ENCODE measurements around the gene REM2. TPM values are rescaled to one million over a fixed set of nuclear protein-coding genes. Genes with fewer than 3 reads are reported as not detected.

Gene REM2
- total RNA-seq, 1 experiment from 2014 or later, result 0.47 TPM

DNA sequence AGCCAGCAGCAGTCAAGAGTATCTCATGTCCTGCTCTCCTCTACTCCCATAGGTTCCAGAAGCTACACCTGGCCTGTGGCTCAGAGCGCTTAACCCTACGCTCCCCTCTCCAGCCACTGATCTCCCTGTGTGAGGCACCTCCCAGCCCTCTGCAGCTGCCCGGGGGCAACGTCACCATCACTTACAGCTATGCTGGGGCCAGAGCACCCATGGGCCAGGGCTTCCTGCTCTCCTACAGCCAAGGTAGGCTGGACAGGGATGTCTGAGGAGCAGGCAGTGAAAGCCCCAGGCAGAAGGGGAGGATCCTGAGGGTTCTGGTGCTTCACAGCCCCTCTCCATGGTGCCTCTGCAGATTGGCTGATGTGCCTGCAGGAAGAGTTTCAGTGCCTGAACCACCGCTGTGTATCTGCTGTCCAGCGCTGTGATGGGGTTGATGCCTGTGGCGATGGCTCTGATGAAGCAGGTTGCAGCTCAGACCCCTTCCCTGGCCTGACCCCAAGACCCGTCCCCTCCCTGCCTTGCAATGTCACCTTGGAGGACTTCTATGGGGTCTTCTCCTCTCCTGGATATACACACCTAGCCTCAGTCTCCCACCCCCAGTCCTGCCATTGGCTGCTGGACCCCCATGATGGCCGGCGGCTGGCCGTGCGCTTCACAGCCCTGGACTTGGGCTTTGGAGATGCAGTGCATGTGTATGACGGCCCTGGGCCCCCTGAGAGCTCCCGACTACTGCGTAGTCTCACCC, 7.8 kb upstream of the REM2 start:
- Histone ChIP-seq H3K27ac (ENCODE audit: low read depth, low read length) (no peak overlapping the region), H3K9me2 (ENCODE audit: insufficient read depth) (no peaks in the 10 kb centered on the region), H3K36me3 (ENCODE audit: control insufficient read depth in 1 of 2, insufficient read depth in 2 of 2, low read length in 2 of 2) (peaks cover 3% of the 10 kb centered on the region in 2 experiments; a peak in 1 of 4 replicates), H3K4me3 (replicated peaks in 1 of 2; ENCODE audit: low read depth in 1 of 2, low read length in 2 of 2) (no peak overlapping the region), H2AFZ (ENCODE audit: low read depth, low read length, poor library complexity, severe bottlenecking) (no peak overlapping the region), H3K9ac (ENCODE audit: low read length) (no peak overlapping the region), H3K4me2 (ENCODE audit: low read length) (no peak overlapping the region), H3K4me1 (ENCODE audit: control insufficient read depth in 1 of 2, insufficient read depth in 2 of 2, low read length in 2 of 2) (peaks cover 5 to 21% of the 10 kb centered on the region in 2 experiments), H3K79me2 (ENCODE audit: insufficient read depth, low read length) (no peaks in the 10 kb centered on the region), H3K27me3 (ENCODE audit: insufficient read depth, low read length) (no peaks in the 10 kb centered on the region), H4K20me1 (ENCODE audit: insufficient read depth) (no peaks in the 10 kb centered on the region), H3K9me3 (ENCODE audit: control insufficient read depth in 1 of 2, insufficient read depth in 1 of 2, low read depth in 1 of 2, low read length in 2 of 2) (no peaks in the 10 kb centered on the region)
- ATAC-seq (no peak), DNase-seq (ENCODE audit: low read depth, low spot score) (no peak)
- CTCF ChIA-PET, result no interaction called here
- TF ChIP-seq ZFX (IDR thresholded peaks at IDR 0.05) (no peak), ATF3 (IDR thresholded peaks at IDR 0.05) (no peak)
- RAD21 ChIA-PET (ENCODE audit: low non-redundant PET in 1 of 2, low total read pairs in 2 of 2, uncharacterized antibody in 2 of 2, unreplicated experiment in 2 of 2), result no interaction called here
- BruUV-seq (replicated peaks), result no TSS peak
- POLR2A ChIA-PET, result no interaction called here
- intact Hi-C loops (cut with micrococcal nuclease), result no loop called here

GRCh38 chr14:22875748-22876319, 7.2 kb upstream of the REM2 start:
- BruUV-seq (replicated peaks), result no TSS peak
- H3K79me2 ChIP-seq (ENCODE audit: insufficient read depth, low read length), result no peaks in the 10 kb centered on the region
- CTCF ChIA-PET, result no interaction called here

More at GRCh38 chr14:22875748-22876319, 7.2 kb upstream of the REM2 start:
- H3K9ac ChIP-seq (ENCODE audit: low read length), result no peak overlapping the region
- no peak for TF ChIP-seq SP1 (IDR thresholded peaks at IDR 0.05; ENCODE audit: low read depth)
- TF ChIP-seq TCF7L2 (IDR thresholded peaks at IDR 0.05; ENCODE audit: borderline replicate concordance, extremely low read depth, insufficient read depth, insufficient read length), result no peak
- no peak for TF ChIP-seq CEBPB (IDR thresholded peaks at IDR 0.05; ENCODE audit: low read depth)
- no peak for TF ChIP-seq MAX (IDR thresholded peaks at IDR 0.05)
- no peak for TF ChIP-seq SIN3A (IDR thresholded peaks at IDR 0.05; ENCODE audit: low read depth)
- no peaks in the 10 kb centered on the region for H3K27me3 ChIP-seq (ENCODE audit: insufficient read depth, low read length)
- no peaks in the 10 kb centered on the region for H3K9me2 ChIP-seq (ENCODE audit: insufficient read depth)
- H3K4me1 ChIP-seq (ENCODE audit: control insufficient read depth in 1 of 2, insufficient read depth in 2 of 2, low read length in 2 of 2), result peaks cover 0 to 14% of the 10 kb centered on the region in 2 experiments; a peak in 3 of 4 replicates
- no peak overlapping the region for H2AFZ ChIP-seq (ENCODE audit: low read depth, low read length, poor library complexity, severe bottlenecking)
- no peaks in the 10 kb centered on the region for H3K9me3 ChIP-seq (ENCODE audit: control insufficient read depth in 1 of 2, insufficient read depth in 1 of 2, low read depth in 1 of 2, low read length in 2 of 2)
- no peaks in the 10 kb centered on the region for H4K20me1 ChIP-seq (ENCODE audit: insufficient read depth)
- RAD21 ChIA-PET (ENCODE audit: low non-redundant PET in 1 of 2, low total read pairs in 2 of 2, uncharacterized antibody in 2 of 2, unreplicated experiment in 2 of 2), result no interaction called here
- POLR2A ChIA-PET, result no interaction called here
- no peak for ATAC-seq
- H3K4me2 ChIP-seq (ENCODE audit: low read length), result no peak overlapping the region
- DNase-seq (ENCODE audit: low read depth, low spot score), result no peak
- peaks cover 3% of the 10 kb centered on the region in 2 experiments; a peak in 1 of 4 replicates for H3K36me3 ChIP-seq (ENCODE audit: control insufficient read depth in 1 of 2, insufficient read depth in 2 of 2, low read length in 2 of 2)
- intact Hi-C loops (cut with micrococcal nuclease), result no loop called here
- no peak overlapping the region for H3K4me3 ChIP-seq (replicated peaks in 1 of 2; ENCODE audit: low read depth in 1 of 2, low read length in 2 of 2)
- no peak overlapping the region for H3K27ac ChIP-seq (ENCODE audit: low read depth, low read length)

Data from HCT116 (cell line).